Thoracic aorta (tissue), 2 donors: ENCODE data around the gene MYOCD. TPM values are rescaled to one million over a fixed set of nuclear protein-coding genes. Genes with fewer than 3 reads are reported as not detected.
A peak's percentile ranks its signal among the peaks of the same experiment; 100 is the strongest.

Experiments
- ATAC-seq: fragments of 150-250 bp; one replicate; pipeline ENCODE4 v1.8.0; 2017; ENCODE audit warnings: low read depth; ENCODE audit not compliant: insufficient number of reproducible peaks, low FRiP score
- DNase-seq: peaks from one replicate; pipeline ENCODE4 v3.0.0-alpha.2; 2020; ENCODE audit warnings: low spot score
- H3K27ac ChIP-seq, 2 donors: fragments of 200-600 bp; sonication (generic); 1 replicate in 1 of 2; 2 replicates in 1 of 2; pipeline ENCODE4 v1.5.1; 2016; ENCODE audit warnings: mild to moderate bottlenecking in 2 of 2, moderate library complexity in 2 of 2
- H3K27me3 ChIP-seq: fragments of 200-600 bp; sonication (generic); replicated peaks from 2 replicates; pipeline ENCODE4 v1.6.0; 2016; ENCODE audit warnings: mild to moderate bottlenecking; ENCODE audit not compliant: insufficient read depth
- H3K36me3 ChIP-seq: fragments of 200-600 bp; sonication (generic); one replicate; pipeline ENCODE4 v1.5.1; 2016
- H3K4me1 ChIP-seq, 2 donors: fragments of 200-600 bp; sonication (generic); 1 replicate in 1 of 2; 2 replicates in 1 of 2; pipeline versions ENCODE4 v1.5.1 to v1.6.0; 2016; ENCODE audit warnings: low read depth in 2 of 2, mild to moderate bottlenecking in 1 of 2; ENCODE audit not compliant: control insufficient read depth in 1 of 2
- H3K4me3 ChIP-seq: fragments of 200-600 bp; sonication (generic); 2 replicates; pipeline ENCODE4 v1.5.1; 2016; ENCODE audit warnings: mild to moderate bottlenecking
- H3K9me3 ChIP-seq: fragments of 200-600 bp; sonication (generic); 2 replicates; pipeline ENCODE4 v1.5.1; 2016
- CTCF ChIP-seq: fragments of 200-600 bp; sonication (generic); IDR thresholded peaks from one replicate; pipeline ENCODE4 v1.5.1; 2019; ENCODE audit warnings: antibody characterized with exemption
- total RNA-seq, 2 donors: library from RNA; depleted of rRNA; stranded (reverse); fragments of >200 nt; gene quantifications; one replicate each; pipeline versions ENCODE4 v1.1.0 to v1.2.3, GENCODE V29; 2016

The MYOCD gene
- total RNA-seq, 2 donors from 2014 or later, result 102 to 113 TPM

- no peak for TF ChIP-seq CTCF
- no peaks in the 10 kb centered on the region for H3K36me3 ChIP-seq
- H3K27ac ChIP-seq, result no peak overlapping the region
- H3K9me3 ChIP-seq, result no peaks in the 10 kb centered on the region
- H3K27me3 ChIP-seq, result no peaks in the 10 kb centered on the region
- no peak overlapping the region for H3K4me3 ChIP-seq
- peaks cover 0 to 10% of the 10 kb centered on the region in 2 donors for H3K4me1 ChIP-seq
- ATAC-seq (no peak), DNase-seq (no peak)
Measured at GRCh38 chr17:12620200-12620720, 45.4 kb upstream of the MYOCD start.

GRCh38 chr17:12622726-12623125, 43.0 kb upstream of the MYOCD start:
- no peaks in the 10 kb centered on the region for H3K36me3 ChIP-seq
- H3K4me3 ChIP-seq, result no peak overlapping the region
- H3K27ac ChIP-seq, result no peak overlapping the region
- no peak for TF ChIP-seq CTCF
- DNase-seq (no peak), ATAC-seq (no peak)
- peaks cover 0 to 26% of the 10 kb centered on the region in 2 donors for H3K4me1 ChIP-seq
- no peaks in the 10 kb centered on the region for H3K27me3 ChIP-seq
- no peaks in the 10 kb centered on the region for H3K9me3 ChIP-seq

GRCh38 chr17:12623220-12623848, 42.4 kb upstream of the MYOCD start:
- no peaks in the 10 kb centered on the region for H3K36me3 ChIP-seq
- TF ChIP-seq CTCF, result no peak
- DNase-seq (no peak), ATAC-seq (no peak)
- H3K4me3 ChIP-seq, result no peak overlapping the region
- H3K4me1 ChIP-seq, result peaks cover 3 to 31% of the 10 kb centered on the region in 2 donors
- H3K27ac ChIP-seq, result no peak overlapping the region
- H3K27me3 ChIP-seq, result no peaks in the 10 kb centered on the region
- H3K9me3 ChIP-seq, result no peaks in the 10 kb centered on the region

GRCh38 chr17:12624211-12624610, 41.5 kb upstream of the MYOCD start:
- peak overlapping the region in 1 of 2 donors; percentile 13 for H3K27ac ChIP-seq
- H3K4me1 ChIP-seq, result peaks cover 5 to 39% of the 10 kb centered on the region in 2 donors
- TF ChIP-seq CTCF, result no peak
- ATAC-seq (no peak), DNase-seq (no peak)
- H3K36me3 ChIP-seq, result no peaks in the 10 kb centered on the region
- H3K27me3 ChIP-seq, result no peaks in the 10 kb centered on the region
- H3K4me3 ChIP-seq, result no peak overlapping the region
- H3K9me3 ChIP-seq, result no peaks in the 10 kb centered on the region

GRCh38 chr17:12625092-12625491, 40.6 kb upstream of the MYOCD start:
- Histone ChIP-seq H3K27ac (peak overlapping the region; percentile 87 to 97), H3K9me3 (no peaks in the 10 kb centered on the region), H3K4me3 (no peak overlapping the region), H3K36me3 (no peaks in the 10 kb centered on the region), H3K27me3 (no peaks in the 10 kb centered on the region), H3K4me1 (peaks cover 14 to 39% of the 10 kb centered on the region in 2 donors)
- DNase-seq (no peak), ATAC-seq (no peak)
- no peak for TF ChIP-seq CTCF
